ENCODE results near the gene ATP11B. TPM values are rescaled to one million over a fixed set of nuclear protein-coding genes. Genes with fewer than 3 reads are reported as not detected.

The ATP11B gene
- total and polyA plus RNA-seq, 9 of the 15 experiments (the other 6 are each of a cell fraction or from before 2014, with no cell fraction given), result 11.9 to 68.7 (median 41.8) TPM

GRCh38 chr3:182920515-182921084 lies 127.3 kb downstream of the ATP11B start (continued):
- peak; percentile 88 for TF ChIP-seq ZNF589 (CRISPR knock-in tag; IDR thresholded peaks at IDR 0.05; ENCODE audit: low read depth)
- peak in 1 of 2 experiments; percentile 10; a peak in 1 of 4 replicates for TF ChIP-seq RAD21 (CRISPR knock-in tag; conservative IDR thresholded peaks at IDR 0.05 in 1 of 2, IDR thresholded peaks at IDR 0.05 in 1 of 2)
- TF ChIP-seq KLF10 (CRISPR knock-in tag; IDR thresholded peaks at IDR 0.05), result no peak
- TF ChIP-seq MGA (IDR thresholded peaks at IDR 0.05), result peak; percentile 83
- TF ChIP-seq MYNN (IDR thresholded peaks at IDR 0.05), result peak; percentile 83
- TF ChIP-seq MYNN (CRISPR knock-in tag; IDR thresholded peaks at IDR 0.05), result no peak
- TF ChIP-seq ZNF655 (CRISPR knock-in tag; IDR thresholded peaks at IDR 0.05), result no peak
- no peak for TF ChIP-seq ZNF212 (CRISPR knock-in tag; IDR thresholded peaks at IDR 0.05)
- TF ChIP-seq ZNF395 (CRISPR knock-in tag; IDR thresholded peaks at IDR 0.05), result peak; percentile 49; the same call in 1 of the 2 replicates
- TF ChIP-seq ZNF431 (CRISPR knock-in tag; IDR thresholded peaks at IDR 0.05), result no peak
